HepG2 (cell line): ENCODE data around the gene JMJD1C. TPM values are rescaled to one million over a fixed set of nuclear protein-coding genes. Genes with fewer than 3 reads are reported as not detected.

Experiments
- ATAC-seq: fragments of 200-7000 bp; cut with Tn5 transposase; 3 replicates; pipeline ENCODE4 v1.9.1; 2020; ENCODE audit warnings: mild to moderate bottlenecking, moderate library complexity
- BruUV-seq: library from RNA; stranded (reverse); fragments of 400-500 nt; replicated peaks from 2 replicates; lab custom pipeline; 2021; lab: Mats Ljungman, UMichigan
- CTCF ChIA-PET: fragments of 300-600 bp; formaldehyde crosslinking; extraction: SDS; loops from one replicate; lab custom pipeline; 2021; ENCODE audit warnings: low total read pairs, inconsistent platforms, low intra/inter-chr PET ratio; lab: Yijun Ruan, JAX
- POLR2A ChIA-PET: fragments of 350-600 bp; sonication (Branson Sonifier 250); formaldehyde crosslinking; loops from one replicate; lab custom pipeline; 2020; ENCODE audit warnings: antibody characterized with exemption, inconsistent platforms; lab: Yijun Ruan, JAX
- DNase-seq: peaks from one replicate; pipeline ENCODE4 v3.0.0-alpha.2; 2015; ENCODE audit warnings: low spot score
- FAIRE-seq: peaks from 3 replicates; lab custom pipeline; 2011; peaks lifted over from hg19 to GRCh38; lab: Jason Lieb, UNC
- H2AFZ ChIP-seq: one replicate; pipeline ENCODE4 v1.6.1; 2011; ENCODE audit warnings: low read length, inconsistent platforms
- H3K27ac ChIP-seq: fragments of 300-600 bp; 3 replicates; pipeline ENCODE4 v1.8.0; 2011; ENCODE audit warnings: mixed run types, mild to moderate bottlenecking, mixed read lengths, low read length, inconsistent platforms; ENCODE audit not compliant: insufficient read depth; ENCODE audit errors: extremely low read length
- H3K27me3 ChIP-seq, 2 experiments: fragments of 200-600 bp in 1 of 2; 2 replicates in 1 of 2; 3 replicates in 1 of 2; pipeline versions ENCODE4 v1.6.0 to v1.8.0; 2011; ENCODE audit warnings: low read length in 2 of 2, mild to moderate bottlenecking in 2 of 2, moderate library complexity in 2 of 2, inconsistent platforms in 1 of 2; ENCODE audit not compliant: insufficient read depth in 2 of 2, control insufficient read depth in 1 of 2
- H3K36me3 ChIP-seq, 2 experiments: fragments of 200-600 bp in 1 of 2; replicated peaks in 1 of 2; 2 replicates in 1 of 2; 3 replicates in 1 of 2; pipeline versions ENCODE4 v1.5.1 to v1.8.0; 2011; ENCODE audit warnings: low read length in 2 of 2, inconsistent platforms in 1 of 2; ENCODE audit not compliant: insufficient read depth in 2 of 2, control insufficient read depth in 1 of 2
- H3K4me1 ChIP-seq: 2 replicates; pipeline ENCODE4 v1.5.1; 2012; ENCODE audit warnings: low read length, inconsistent platforms; ENCODE audit not compliant: insufficient read depth
- H3K4me2 ChIP-seq: 2 replicates; pipeline ENCODE4 v1.6.0; 2011; ENCODE audit warnings: low read depth, low read length, inconsistent platforms
- H3K4me3 ChIP-seq, 3 experiments: fragments of 200-600 bp in 1 of 3; sonication (generic), shearing (Covaris generic) in 1 of 3; replicated peaks in 1 of 3; 2 replicates each; pipeline ENCODE4 v1.5.1; 2011 to 2016; ENCODE audit warnings: low read length in 3 of 3, inconsistent platforms in 2 of 3, low read depth in 2 of 3, mild to moderate bottlenecking in 2 of 3, control low read depth in 1 of 3, mixed read lengths in 1 of 3; ENCODE audit not compliant: insufficient read depth in 1 of 3
- H3K79me2 ChIP-seq: one replicate; pipeline ENCODE4 v1.6.1; 2011; ENCODE audit warnings: low read length, inconsistent platforms; ENCODE audit not compliant: insufficient read depth
- H3K9ac ChIP-seq: 2 replicates; pipeline ENCODE4 v1.6.0; 2011; ENCODE audit warnings: mild to moderate bottlenecking, low read depth, low read length, inconsistent platforms; ENCODE audit not compliant: insufficient read depth
- H3K9me3 ChIP-seq: 2 replicates; pipeline ENCODE4 v1.5.1; 2012; ENCODE audit warnings: mild to moderate bottlenecking, low read length
- H4K20me1 ChIP-seq: 2 replicates; pipeline ENCODE4 v1.6.0; 2011; ENCODE audit warnings: inconsistent platforms, mild to moderate bottlenecking, low read length, moderate library complexity; ENCODE audit not compliant: insufficient read depth
- CEBPG ChIP-seq: IDR thresholded peaks from 2 replicates; pipeline ENCODE4 v1.6.1; 2016
- FOXP1 ChIP-seq, 2 experiments: fragments of 450-650 bp in 1 of 2; IDR thresholded peaks; 2 replicates each; pipeline ENCODE4 v1.6.1; 2017 to 2018; ENCODE audit warnings: antibody characterized with exemption in 1 of 2
- GATAD1 ChIP-seq: IDR thresholded peaks from 2 replicates; pipeline ENCODE4 v1.6.1; 2016; ENCODE audit warnings: missing genetic modification reagents, missing compliant biosample characterization
- HMG20B ChIP-seq: conservative IDR thresholded peaks from 2 replicates; pipeline ENCODE4 v1.6.1; 2016; ENCODE audit warnings: missing genetic modification reagents, missing compliant biosample characterization
- KLF9 ChIP-seq: IDR thresholded peaks from 2 replicates; pipeline ENCODE4 v1.6.1; 2016; ENCODE audit warnings: low read depth
- RFXANK ChIP-seq: IDR thresholded peaks from 2 replicates; pipeline ENCODE4 v1.6.1; 2016
- SRY ChIP-seq: sonication (generic); formaldehyde crosslinking; IDR thresholded peaks from 2 replicates; pipeline ENCODE4 v1.8.0; 2022; ENCODE audit warnings: mild to moderate bottlenecking, missing genetic modification reagents
- TBX2 ChIP-seq: sonication (generic); formaldehyde crosslinking; IDR thresholded peaks from 2 replicates; pipeline ENCODE4 v1.5.0; 2020; ENCODE audit warnings: missing genetic modification reagents, mild to moderate bottlenecking, borderline replicate concordance
- WGBS: methylation state at CpG from one replicate; pipeline ENCODE4 v1.1.6; 2017; ENCODE audit warnings: low lambda C conversion rate; 5-methylcytosine and 5-hydroxymethylcytosine counted together
- in situ Hi-C: cut with HindIII; loops from 2 replicates; pipeline ENCODE4 v1.10.0; 2017; ENCODE audit warnings: low pct_unique_long_range_greater_than_20kb; ENCODE audit not compliant: extremely low pct_ligation_motif_present
- intact Hi-C: fragments of 100-400 bp; cut with micrococcal nuclease; formaldehyde crosslinking; loops from one replicate; pipeline ENCODE4 v1.10.0; 2022; ENCODE audit not compliant: unreplicated experiment
- polyA plus RNA-seq, 8 experiments: library from polyadenylated mRNA; depleted of rRNA in 3 of 8; stranded (reverse) in 7 of 8; unstranded in 1 of 8; fragments of >200 nt; fragmentation: Illumina TruSeq in 4 of 8; extraction: Trizol in 4 of 8; gene quantifications; 2 replicates each; pipeline versions ENCODE4 v1.2.1 to v1.2.3, GENCODE V29; 2011 to 2016; ENCODE audit warnings: low read depth in 4 of 8, missing spikeins in 1 of 8, mixed read lengths in 1 of 8; ENCODE audit not compliant: insufficient read depth in 1 of 8
- total RNA-seq, 5 experiments: library from RNA; depleted of rRNA; stranded (reverse); fragments of >200 nt; fragmentation: Illumina TruSeq; extraction: Trizol; gene quantifications; 2 replicates each; pipeline ENCODE4 v1.2.3, GENCODE V29; 2016; ENCODE audit warnings: low read depth in 1 of 5
- TF ChIP-seq, protein P1 (sequence below): sonication (generic); formaldehyde crosslinking; IDR thresholded peaks from 2 replicates; pipeline ENCODE4 v1.4.0; 2020; ENCODE audit warnings: mild to moderate bottlenecking, missing genetic modification reagents
- TF ChIP-seq, protein P2 (sequence below): IDR thresholded peaks from 2 replicates; pipeline ENCODE4 v1.6.1; 2012; ENCODE audit warnings: inconsistent platforms

JMJD1C gene
- total and polyA plus RNA-seq, 2 of the 13 experiments (the other 11 are each of a cell fraction or from before 2014, with no cell fraction given) = 42.3 to 42.7 TPM

DNA sequence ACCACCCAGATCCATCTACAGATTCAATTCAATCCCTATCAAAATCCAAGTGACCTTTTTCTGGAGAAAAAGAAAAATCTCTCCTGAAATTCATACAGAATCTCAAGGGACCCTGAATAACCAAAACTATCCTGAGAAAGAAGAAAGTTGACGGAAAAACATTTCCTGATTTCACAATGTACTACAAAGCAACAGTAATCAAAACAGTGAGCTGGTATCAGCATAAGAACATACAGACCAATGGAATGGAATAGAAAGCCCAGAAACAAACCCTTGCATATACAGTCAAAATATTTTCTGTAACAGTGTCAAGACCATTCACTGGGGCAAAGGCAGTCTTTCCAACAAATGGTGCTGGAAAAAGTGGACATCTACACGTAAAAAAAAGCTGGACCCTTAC is 89.9 kb downstream of the JMJD1C start:
- Histone ChIP-seq H3K79me2 (peaks cover 5% of the 10 kb centered on the region), H3K9me3 (no peaks in the 10 kb centered on the region), H3K4me3 (no peak overlapping the region), H3K4me1 (no peaks in the 10 kb centered on the region), H4K20me1 (no peaks in the 10 kb centered on the region), H3K4me2 (no peak overlapping the region)
- CTCF ChIA-PET = no interaction called here
- intact Hi-C loops = no loop called here
- in situ Hi-C loops = no loop called here
- no peak for TF ChIP-seq GATAD1 (CRISPR knock-in tag)
- TF ChIP-seq, protein P1, sequence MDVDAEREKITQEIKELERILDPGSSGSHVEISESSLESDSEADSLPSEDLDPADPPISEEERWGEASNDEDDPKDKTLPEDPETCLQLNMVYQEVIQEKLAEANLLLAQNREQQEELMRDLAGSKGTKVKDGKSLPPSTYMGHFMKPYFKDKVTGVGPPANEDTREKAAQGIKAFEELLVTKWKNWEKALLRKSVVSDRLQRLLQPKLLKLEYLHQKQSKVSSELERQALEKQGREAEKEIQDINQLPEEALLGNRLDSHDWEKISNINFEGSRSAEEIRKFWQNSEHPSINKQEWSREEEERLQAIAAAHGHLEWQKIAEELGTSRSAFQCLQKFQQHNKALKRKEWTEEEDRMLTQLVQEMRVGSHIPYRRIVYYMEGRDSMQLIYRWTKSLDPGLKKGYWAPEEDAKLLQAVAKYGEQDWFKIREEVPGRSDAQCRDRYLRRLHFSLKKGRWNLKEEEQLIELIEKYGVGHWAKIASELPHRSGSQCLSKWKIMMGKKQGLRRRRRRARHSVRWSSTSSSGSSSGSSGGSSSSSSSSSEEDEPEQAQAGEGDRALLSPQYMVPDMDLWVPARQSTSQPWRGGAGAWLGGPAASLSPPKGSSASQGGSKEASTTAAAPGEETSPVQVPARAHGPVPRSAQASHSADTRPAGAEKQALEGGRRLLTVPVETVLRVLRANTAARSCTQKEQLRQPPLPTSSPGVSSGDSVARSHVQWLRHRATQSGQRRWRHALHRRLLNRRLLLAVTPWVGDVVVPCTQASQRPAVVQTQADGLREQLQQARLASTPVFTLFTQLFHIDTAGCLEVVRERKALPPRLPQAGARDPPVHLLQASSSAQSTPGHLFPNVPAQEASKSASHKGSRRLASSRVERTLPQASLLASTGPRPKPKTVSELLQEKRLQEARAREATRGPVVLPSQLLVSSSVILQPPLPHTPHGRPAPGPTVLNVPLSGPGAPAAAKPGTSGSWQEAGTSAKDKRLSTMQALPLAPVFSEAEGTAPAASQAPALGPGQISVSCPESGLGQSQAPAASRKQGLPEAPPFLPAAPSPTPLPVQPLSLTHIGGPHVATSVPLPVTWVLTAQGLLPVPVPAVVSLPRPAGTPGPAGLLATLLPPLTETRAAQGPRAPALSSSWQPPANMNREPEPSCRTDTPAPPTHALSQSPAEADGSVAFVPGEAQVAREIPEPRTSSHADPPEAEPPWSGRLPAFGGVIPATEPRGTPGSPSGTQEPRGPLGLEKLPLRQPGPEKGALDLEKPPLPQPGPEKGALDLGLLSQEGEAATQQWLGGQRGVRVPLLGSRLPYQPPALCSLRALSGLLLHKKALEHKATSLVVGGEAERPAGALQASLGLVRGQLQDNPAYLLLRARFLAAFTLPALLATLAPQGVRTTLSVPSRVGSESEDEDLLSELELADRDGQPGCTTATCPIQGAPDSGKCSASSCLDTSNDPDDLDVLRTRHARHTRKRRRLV (CRISPR knock-in tag) = no peak
- TF ChIP-seq, all 625 proteins: peak for 0
- POLR2A ChIA-PET = no interaction called here
- FAIRE-seq = no peak
- Histone ChIP-seq H3K27me3 (no peaks in the 10 kb centered on the region; a peak in 1 of 5 replicates), H2AFZ (no peak overlapping the region), H3K27ac (no peak overlapping the region), H3K36me3 (peaks cover 0 to 5% of the 10 kb centered on the region in 2 experiments; a peak in 1 of 5 replicates), H3K9ac (no peak overlapping the region)
- DNase-seq = no peak
- BruUV-seq = no TSS peak
- no peak for ATAC-seq
- WGBS = 95% methylated on average over 2 of the region's 2 CpGs

DNA sequence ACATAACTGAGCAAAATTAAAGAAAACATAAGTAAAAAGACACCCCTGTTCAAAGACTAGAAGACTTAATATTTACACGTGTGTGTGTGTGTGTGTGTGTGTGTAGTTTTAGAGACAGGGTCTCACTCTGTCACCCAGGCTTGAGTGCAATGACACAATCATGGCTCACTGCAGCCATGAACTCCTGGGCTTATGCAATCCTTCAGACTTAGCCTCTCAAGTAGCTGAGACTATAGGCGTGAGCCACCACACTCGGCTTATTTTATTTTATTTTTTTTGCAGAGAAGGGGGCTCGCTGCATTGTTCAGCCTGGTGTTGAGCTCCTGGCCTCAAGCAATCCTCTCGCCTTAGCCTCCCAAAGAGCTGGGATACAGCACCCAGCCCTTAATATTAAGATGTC is 90.3 kb downstream of the JMJD1C start:
- CTCF ChIA-PET = no interaction called here

More for the DNA sequence above, 90.3 kb downstream of the JMJD1C start:
- Histone ChIP-seq H3K4me3 (no peak overlapping the region), H2AFZ (no peak overlapping the region), H3K9ac (no peak overlapping the region), H3K27ac (no peak overlapping the region), H3K4me1 (no peaks in the 10 kb centered on the region), H3K79me2 (peaks cover 1% of the 10 kb centered on the region), H3K27me3 (no peaks in the 10 kb centered on the region; a peak in 1 of 5 replicates), H3K36me3 (peaks cover 0 to 5% of the 10 kb centered on the region in 2 experiments; a peak in 1 of 5 replicates), H4K20me1 (no peaks in the 10 kb centered on the region), H3K4me2 (no peak overlapping the region), H3K9me3 (no peaks in the 10 kb centered on the region)
- in situ Hi-C loops (no loop called here), intact Hi-C loops (no loop called here)
- no peak for FAIRE-seq
- POLR2A ChIA-PET = no interaction called here
- WGBS = 92% methylated on average over 5 of the region's 5 CpGs
- TF ChIP-seq RFXANK (CRISPR knock-in tag) (no peak), SRY (no peak), KLF9 (no peak), FOXP1 (IDR thresholded peaks at IDR 0.05) (no peak), FOXP1 (CRISPR knock-in tag; IDR thresholded peaks at IDR 0.05) (no peak), TBX2 (CRISPR knock-in tag) (no peak), HMG20B (no peak), CEBPG (0 out of 2 replicates have a peak, but pooled peaks have one; percentile 3)
- TF ChIP-seq, protein P2, sequence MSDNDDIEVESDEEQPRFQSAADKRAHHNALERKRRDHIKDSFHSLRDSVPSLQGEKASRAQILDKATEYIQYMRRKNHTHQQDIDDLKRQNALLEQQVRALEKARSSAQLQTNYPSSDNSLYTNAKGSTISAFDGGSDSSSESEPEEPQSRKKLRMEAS = no peak
- DNase-seq = no peak
- BruUV-seq = no TSS peak
- no peak for ATAC-seq
